Liver (tissue), 3 donors: Measurements from ENCODE around the gene C1QL1.

ENCODE experiments used
- ATF3 ChIP-seq: IDR thresholded peaks from 2 replicates; pipeline ENCODE4 v1.6.1; 2016; ENCODE audit warnings: antibody characterized with exemption
- CTCF ChIP-seq: fragments of 150-350 bp; IDR thresholded peaks from 2 replicates; pipeline ENCODE4 v1.5.1; 2017; ENCODE audit warnings: improper control_type of control experiment, low read depth, low read length; ENCODE audit not compliant: missing input control
- GABPA ChIP-seq, 2 donors: IDR thresholded peaks in 1 of 2; conservative IDR thresholded peaks in 1 of 2; 2 replicates each; pipeline ENCODE4 v1.6.1; 2016; ENCODE audit warnings: antibody characterized with exemption in 2 of 2, mild to moderate bottlenecking in 1 of 2, moderate library complexity in 1 of 2
- HNF4A ChIP-seq, 2 donors: conservative IDR thresholded peaks; 2 replicates each; pipeline ENCODE4 v1.6.1; 2016; ENCODE audit warnings: antibody characterized with exemption in 2 of 2, mild to moderate bottlenecking in 2 of 2
- MAX ChIP-seq: IDR thresholded peaks from 2 replicates; pipeline ENCODE4 v1.6.1; 2016; ENCODE audit warnings: antibody characterized with exemption
- NR2F2 ChIP-seq: IDR thresholded peaks from 2 replicates; pipeline ENCODE4 v1.6.1; 2016; ENCODE audit warnings: antibody characterized with exemption
- RAD21 ChIP-seq, 2 donors: IDR thresholded peaks; 2 replicates each; pipeline ENCODE4 v1.6.1; 2016; ENCODE audit warnings: antibody characterized with exemption in 2 of 2, mild to moderate bottlenecking in 2 of 2
- REST ChIP-seq: IDR thresholded peaks from 2 replicates; pipeline ENCODE4 v1.6.1; 2016; ENCODE audit warnings: antibody characterized with exemption, mild to moderate bottlenecking
- RXRA ChIP-seq, 2 donors: IDR thresholded peaks; 2 replicates each; pipeline ENCODE4 v1.6.1; 2017 to 2018; ENCODE audit warnings: antibody characterized with exemption in 2 of 2, mild to moderate bottlenecking in 1 of 2
- SP1 ChIP-seq: IDR thresholded peaks from 2 replicates; pipeline ENCODE4 v1.6.1; 2018; ENCODE audit warnings: antibody characterized with exemption, mild to moderate bottlenecking
- TAF1 ChIP-seq: conservative IDR thresholded peaks from 2 replicates; pipeline ENCODE4 v1.6.1; 2016; ENCODE audit warnings: antibody characterized with exemption, mild to moderate bottlenecking
- YY1 ChIP-seq: IDR thresholded peaks from 2 replicates; pipeline ENCODE4 v1.6.1; 2016; ENCODE audit warnings: antibody characterized with exemption, mild to moderate bottlenecking
- ZBTB33 ChIP-seq: IDR thresholded peaks from 2 replicates; pipeline ENCODE4 v1.6.1; 2016; ENCODE audit warnings: antibody characterized with exemption
- donor health status: healthy.
- donor health status: healthy.

GRCh38 chr17:44931376-44931775, 36.7 kb downstream of the C1QL1 start:
- no peak for TF ChIP-seq CTCF
- TF ChIP-seq MAX, result no peak
- no peak for TF ChIP-seq YY1
- no peak for TF ChIP-seq HNF4A (conservative IDR thresholded peaks at IDR 0.05)
- TF ChIP-seq REST, result no peak
- TF ChIP-seq NR2F2, result no peak
- TF ChIP-seq RAD21 (IDR thresholded peaks at IDR 0.05), result no peak
- TF ChIP-seq RXRA (IDR thresholded peaks at IDR 0.05), result no peak
- no peak for TF ChIP-seq TAF1
- TF ChIP-seq ZBTB33, result no peak
- no peak for TF ChIP-seq GABPA (IDR thresholded peaks at IDR 0.05 in 1 of 2, conservative IDR thresholded peaks at IDR 0.05 in 1 of 2)
- no peak for TF ChIP-seq SP1
- TF ChIP-seq ATF3, result no peak
